Cortex of kidney (tissue), 1 donor: ENCODE measurements around the gene HNRNPAB.
"Not testable (repeated sequence)": the region's sequence is repeated elsewhere in the genome, so short reads cannot be mapped to it uniquely, and the experiment has no call there.

ENCODE experiments used
- DNase-seq: peaks from one replicate; lab custom pipeline; 2025; lab: John Stamatoyannopoulos, UW

Gene HNRNPAB

DNA sequence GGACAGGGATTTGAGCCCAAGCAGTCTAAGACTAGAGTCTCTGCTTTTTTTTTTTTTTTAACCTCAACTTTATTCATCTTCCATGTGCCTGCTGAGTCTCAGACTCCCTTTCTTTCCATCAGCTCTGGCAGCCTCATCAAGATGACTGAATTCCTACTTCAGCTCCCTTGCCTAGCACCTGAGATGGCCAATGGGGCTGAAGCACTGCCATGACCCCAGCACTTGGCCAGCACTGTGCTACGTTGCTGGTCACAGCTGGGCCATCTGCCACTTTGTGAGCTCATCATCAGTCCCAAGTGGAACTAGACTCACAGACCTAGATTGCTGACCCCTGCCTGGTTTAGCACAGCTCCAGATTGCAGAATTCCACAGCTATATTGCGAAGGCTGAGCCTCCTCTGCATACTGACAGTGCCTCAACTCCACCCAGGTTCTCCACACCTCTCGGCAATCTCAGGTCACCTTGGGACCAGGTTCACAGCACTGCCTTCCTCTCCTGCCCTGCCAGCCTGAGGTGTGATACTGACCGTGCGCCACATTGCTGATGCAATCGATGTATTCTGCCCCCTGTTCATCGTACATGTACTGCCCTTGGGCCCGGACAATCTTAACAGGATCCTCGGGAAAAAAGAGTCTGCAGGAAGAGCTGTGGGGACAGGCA lies 26.7 kb downstream of the HNRNPAB start:
- no peak for DNase-seq

DNA sequence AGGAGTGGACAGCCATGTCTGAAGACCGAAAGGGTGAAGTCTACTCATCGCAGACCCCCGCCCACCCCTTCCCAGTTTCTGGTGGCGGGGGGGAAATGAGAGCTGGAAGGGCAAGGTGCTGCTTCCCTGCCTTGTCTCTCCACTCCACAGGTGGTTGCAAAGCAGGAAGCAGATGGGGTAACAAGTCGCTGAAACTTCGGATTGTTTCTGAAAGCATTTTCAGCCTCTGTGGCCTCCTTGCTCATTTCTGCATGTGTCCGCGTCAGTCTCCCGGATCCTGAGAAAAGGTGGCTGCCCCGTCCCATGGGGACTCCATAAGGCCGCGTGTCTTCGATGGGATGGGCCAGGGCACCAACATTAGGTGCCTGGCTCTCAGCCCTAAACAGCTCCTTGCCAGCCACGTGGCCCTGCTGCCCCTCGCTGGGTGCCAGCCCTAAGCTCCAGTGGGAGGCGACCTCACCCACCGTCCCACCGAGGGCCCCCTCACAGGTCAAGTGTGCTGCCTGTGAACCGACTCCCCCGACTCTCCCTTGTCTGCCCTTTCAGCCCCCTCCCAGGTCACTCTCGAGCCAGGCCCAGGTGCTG lies 27.3 kb downstream of the HNRNPAB start:
- DNase-seq = no peak

DNA sequence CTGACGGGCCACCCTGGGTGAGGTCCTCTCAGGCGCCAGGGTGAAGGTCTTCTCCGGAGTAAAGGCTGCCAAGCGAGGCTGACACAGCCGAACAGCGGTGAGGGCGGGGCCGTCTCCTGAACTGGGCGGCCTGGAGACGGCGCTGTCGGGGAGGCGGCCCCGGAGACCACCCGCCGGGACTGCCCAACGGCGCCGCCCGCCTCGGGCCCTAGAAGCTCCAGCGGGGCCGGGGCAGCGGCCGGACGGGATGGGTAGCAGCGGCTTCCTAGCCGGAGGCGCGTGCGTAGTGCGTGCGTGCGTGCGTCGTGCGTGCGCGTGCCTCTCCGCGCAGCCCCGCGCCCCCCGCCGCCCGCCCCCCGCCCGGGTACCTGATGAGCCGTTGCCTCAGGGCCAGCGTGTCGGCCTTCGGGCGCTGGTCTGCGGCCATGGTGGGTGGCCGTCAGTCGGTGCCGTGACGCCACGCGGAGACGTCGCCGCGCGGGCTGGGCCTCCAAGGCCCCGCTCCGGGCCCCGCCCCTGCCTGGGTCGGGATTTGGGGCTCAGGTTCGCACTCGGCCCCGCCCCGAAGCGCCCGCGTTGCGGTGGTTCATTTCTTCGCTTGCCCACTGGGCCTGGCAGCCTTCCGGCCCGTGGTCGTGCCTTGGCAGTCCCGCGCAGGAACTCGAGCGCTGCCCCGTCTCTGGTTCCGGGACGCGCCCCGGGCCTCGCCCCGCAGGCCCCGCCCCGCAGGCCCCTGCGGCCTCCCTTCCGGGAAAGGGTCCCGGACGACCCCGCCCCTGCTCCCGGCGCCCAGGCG lies 28.0 kb downstream of the HNRNPAB start, which contains the start of gene PHYKPL:
Gene PHYKPL, minus strand, starts transcription at position 679 of the 796 bp plus-strand sequence. Its CDS starts 252 bp downstream, at position 427.
- no peak for DNase-seq

DNA sequence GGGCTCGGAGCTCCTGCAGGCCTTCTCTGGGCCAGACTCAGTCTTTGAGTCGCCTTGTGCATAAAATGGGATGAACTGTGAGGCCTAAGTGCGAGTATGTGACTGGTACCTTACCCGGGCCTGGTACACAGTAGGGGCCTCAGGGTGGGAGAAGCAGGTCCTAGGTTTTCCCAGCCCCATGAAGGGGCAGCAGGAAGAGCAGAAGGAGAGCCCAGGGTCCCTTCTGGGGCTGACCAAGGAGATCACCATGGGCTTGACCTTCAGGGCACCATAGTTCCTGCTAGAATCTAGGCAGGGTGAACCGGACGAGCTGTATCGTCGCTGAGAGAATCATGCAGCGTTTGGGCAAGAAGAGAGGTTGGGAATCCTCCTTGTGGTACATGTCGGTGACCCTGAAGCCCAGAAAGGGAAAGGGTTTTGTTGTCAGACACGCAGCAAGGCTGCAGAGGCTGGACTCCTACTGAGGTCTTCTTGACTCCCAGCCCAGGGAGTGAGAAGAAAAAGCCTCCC lies 28.6 kb downstream of the HNRNPAB start:
- DNase-seq = no peak

DNA sequence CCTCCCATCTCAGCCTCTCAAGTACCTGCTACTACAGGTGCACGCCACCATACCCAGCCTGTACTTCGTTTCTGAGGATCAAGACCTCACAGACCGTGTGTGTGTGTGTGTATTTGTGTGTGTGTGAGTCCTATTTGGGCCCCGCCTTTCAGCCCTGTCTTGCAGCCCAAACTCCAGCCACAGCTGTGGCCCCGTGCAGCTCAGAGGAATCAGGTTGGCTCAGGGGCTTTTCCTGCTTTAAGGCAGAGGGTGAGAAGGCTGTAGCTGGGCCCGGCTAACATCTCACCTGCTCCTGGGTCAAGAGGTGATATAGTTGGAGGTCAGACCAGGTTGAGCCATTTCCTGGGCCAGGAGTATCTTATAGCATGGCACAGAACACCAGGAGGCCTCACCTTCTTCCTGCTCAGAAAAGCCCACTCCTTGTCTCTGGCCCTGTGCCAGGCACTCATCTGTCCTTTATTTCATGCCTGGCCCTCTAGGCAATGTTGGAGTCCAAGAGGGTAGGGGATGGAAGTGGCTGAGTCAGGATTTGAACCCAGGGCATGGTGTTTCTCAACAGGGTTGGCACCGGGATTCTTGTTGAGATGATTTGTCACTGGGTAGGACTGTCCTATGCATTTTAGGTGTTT lies 29.9 kb downstream of the HNRNPAB start:
- no peak for DNase-seq

DNA sequence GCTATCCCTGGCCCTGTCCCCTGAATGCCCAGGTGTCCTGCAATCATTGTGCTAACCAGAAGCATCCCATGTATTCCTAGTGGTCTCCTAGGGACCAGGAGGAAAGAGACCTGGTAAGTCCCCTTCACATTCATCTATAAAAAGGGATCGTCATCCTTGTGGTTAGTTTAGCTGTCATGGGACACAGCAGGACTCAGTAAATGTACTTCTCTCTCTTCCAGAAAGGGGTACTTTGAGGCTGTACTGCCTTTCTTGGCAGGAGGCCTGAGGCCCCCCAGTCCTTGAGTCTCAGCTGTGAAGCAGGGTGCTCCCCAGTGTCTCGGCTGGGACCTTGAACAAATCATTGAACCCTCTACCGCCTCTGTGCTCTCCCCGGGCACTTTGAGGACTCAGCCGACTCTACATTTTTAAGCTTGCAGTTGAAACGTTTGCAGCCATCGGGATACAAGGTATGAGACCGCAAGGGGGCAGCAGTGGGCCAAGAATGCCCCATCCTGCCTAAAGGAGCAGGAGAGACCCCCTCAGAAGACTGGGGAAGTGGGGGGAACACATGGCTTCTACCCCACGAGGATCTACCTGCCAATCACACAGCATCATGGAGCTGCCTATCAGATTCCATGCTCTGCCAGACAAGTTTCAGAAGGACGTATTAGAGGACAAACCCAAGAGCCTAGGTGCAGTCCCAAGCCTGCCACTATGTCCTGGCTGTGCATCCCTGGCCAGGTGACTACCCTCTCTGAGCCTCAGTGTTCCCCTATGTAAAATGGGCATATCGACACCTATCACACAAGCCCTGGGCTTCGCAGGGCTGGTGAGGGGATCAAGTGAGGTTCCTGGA lies 30.6 kb downstream of the HNRNPAB start:
- DNase-seq = no peak

DNA sequence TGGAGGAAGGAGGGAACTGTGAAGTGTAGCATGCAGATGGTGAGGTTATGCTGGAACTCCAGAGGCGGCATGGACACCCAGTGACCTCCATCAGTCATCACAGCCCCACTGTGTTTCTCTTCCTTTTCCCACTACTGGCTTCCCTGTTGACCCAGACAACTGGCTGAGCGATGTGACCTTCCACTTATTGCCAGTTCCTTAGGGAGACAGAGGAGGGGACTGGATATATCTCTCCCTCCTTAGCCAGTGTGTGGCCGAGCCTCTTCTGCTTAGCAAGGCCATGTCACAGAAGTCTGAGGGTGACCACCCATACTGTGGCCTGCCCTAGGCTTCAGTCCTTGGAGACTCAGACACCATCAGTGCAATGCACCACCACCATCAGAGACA lies 31.2 kb downstream of the HNRNPAB start:
- no peak for DNase-seq

DNA sequence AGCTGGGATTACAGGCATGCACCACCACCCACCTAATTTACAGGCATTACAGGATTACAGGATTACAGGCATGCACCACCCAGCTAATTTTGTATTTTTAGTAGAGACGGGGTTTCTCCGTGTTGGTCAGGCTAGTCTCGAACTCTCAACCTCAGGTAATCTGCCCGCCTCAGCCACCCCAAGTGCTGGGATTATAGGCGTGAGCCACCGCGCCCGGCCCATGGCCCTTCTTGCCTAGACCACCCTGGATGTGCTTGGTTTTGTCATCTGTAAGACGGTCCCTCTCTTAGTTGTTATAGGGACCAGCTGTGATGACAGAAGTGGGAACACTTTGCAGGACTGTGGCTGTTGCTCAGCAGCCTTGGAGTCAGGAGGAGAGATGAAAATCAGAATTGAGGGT lies 31.8 kb downstream of the HNRNPAB start:
- DNase-seq = no peak

DNA sequence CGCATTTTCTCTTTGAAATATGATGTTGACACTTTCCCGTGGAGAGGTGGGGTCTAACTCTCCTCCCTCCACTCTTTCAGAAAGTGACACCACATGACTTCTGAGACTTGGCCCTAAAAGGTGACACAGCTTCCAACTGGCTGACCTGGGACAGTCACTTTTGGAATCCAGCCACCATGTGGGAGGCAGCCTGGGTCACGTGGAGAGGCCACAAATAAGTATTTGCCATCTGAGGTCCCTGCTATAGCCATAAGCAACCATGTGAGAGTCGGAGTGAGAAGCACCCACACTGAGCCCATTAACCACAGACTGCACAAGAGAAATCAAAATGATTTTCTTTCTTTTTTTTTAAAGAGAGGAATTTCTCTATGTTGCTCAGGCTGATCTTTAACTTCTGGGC lies 32.3 kb downstream of the HNRNPAB start:
- DNase-seq = no peak

DNA sequence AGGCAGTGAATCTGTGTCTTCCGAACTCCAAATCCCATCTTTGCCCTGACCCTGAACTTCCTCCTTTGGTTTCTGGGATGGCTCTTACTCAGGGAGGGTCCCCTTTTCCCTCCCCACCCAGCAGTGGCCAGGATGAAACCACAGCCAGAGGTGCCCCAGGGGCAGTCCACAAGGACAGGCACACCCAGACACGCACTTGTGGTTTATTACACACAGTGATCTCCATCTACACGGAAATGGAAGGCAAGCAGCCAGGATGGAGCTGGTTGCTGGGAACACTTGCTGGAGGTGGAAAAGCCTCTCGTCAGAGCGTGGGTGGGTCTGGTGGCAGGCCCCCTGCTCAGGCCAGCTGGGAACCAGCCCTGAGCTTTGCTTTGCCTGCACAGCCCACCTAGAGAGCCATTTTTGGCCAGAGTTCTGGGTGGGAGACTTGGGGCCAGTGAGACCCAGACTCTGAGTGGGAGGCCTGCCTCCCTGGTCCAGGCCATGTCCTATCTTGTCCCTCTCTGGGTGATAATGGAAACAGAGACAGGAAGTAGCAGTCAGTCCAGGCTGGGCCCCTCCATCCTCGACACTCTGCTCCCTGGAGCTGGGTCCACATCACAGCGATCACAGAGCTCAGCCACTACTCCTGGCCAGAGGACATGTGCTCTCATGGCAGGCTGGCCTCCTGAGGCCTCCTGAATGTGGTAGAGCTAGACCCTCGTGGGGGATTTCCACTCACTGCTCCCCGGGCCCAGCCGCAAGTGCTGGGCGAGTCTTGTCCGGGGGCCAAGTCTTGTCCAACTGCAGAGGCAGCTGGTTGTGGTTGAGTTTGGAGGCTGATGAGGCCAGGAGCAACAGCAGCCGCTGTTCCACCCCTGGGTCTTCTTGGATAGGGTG lies 33.3 kb downstream of the HNRNPAB start:
- DNase-seq = no peak

DNA sequence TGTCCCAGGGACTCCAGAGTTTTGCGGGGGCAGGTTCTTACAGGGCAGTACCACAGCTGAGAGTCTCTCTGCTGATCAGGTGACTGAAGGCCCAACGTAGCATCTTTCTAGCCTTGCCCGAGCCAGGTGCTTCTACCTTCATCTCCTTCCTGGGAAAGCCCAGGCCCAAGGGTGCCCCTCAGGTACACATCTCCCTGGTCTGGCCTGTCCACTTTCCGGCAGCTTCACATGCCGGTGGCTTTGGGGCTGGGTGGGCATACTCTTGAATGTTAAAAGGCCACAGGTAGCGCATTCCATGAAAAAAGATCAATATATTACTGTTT lies 33.9 kb downstream of the HNRNPAB start:
- DNase-seq = no peak

DNA sequence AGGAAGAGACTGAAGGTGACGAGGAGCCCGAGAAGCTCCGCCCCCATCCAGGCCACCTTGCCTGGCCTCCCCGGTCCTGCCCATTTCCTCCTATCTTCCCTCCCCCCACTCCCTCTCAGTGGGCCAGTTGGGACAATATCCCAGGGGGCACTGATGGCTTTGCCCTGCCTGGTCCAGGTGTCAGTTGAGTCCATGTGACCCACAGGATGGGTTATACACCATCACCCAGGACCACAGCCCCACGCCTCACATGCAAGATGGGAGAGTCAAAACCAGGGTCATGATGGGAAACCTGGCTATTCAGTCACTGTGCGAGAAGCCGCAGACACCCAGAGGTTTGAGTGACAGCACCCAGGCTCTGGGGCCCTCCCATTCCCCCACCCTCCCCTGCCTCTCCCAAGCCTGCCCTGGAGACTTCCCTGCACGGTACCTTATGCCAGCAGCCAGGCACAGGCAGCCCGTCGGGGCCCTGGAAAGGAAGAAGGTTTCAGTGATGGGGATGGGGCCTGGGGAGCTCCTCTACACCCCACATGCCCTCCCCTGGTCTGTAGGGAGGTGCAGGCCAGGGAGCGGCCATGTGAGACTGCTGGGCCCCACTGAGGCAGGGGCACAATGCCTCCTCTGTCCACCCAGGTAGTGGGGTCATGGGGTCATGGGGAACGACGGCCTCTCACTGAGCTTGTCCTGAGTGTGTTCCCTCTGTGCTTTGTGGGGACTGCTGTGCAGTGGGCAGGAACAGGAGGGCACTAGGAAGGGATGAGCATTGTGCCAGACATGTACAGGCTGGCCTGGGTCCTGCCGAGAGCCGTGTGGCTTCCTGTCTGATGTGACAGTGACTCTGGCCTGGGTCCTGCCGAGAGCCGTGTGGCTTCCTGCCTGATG lies 34.6 kb downstream of the HNRNPAB start:
- no peak for DNase-seq

DNA sequence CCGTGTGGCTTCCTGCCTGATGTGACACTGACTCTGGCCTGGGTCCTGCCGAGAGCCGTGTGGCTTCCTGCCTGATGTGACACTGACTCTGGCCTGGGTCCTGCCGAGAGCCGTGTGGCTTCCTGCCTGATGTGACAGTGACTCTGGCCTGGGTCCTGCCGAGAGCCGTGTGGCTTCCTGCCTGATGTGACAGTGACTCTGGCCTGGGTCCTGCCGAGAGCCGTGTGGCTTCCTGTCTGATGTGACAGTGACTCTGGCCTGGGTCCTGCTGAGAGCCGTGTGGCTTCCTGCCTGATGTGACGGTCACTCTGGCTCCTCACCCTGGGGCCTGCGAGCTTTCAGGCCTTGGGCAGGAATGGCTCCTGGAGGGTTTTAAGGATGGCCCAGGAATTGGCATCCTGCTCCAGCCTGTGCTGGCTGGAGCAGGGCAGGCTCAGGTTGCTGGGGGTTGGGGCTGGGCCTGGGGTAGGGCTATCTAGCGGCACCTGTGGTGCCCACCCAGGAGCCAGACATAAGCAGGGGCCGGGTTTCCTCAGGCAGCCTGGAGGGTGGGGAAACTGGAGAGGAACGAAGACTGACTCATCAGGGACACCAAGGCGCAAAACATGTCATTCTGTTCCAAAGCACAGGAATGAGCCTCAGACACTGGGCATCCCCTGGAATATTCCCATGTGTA lies 35.4 kb downstream of the HNRNPAB start:
- DNase-seq = not testable (repeated sequence)

DNA sequence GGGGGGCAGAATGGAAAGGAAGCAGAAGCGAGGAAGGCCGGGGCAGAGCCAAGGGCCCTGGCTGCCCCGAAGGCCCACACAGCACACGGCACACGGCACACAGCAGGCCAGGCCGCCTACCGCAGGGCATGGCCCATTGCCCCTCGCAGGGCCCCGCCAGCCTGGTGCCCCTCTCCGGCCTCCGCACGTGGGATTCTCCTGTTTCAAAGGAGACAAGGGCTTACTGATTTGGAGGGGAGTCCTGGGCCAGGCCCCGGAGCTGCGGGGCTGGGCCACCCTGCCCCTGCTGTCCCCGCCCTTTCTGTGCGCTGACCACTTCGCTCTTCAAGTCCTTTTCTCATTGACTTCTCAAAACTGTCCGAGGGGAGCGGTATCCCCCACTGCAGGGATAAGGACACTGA lies 36.0 kb downstream of the HNRNPAB start:
- DNase-seq = no peak

DNA sequence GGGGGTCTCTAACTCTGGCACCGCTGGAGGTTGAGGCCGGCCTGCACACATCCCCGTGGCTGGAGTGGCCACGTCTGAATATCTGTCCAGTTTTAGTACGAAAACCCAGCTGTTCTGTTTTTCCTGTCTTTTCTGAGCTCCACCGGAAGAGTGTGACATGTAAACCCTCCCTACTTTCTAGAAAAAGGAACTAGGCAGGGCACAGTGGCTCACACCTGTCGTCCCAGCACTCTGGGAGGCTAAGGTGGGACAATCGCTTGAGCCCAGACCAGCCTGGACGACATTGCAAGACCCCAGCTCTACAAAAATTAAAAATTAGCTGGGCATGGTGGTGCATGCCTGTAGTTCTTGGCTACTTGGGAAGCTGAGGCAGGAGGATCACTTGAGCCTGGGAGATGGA lies 36.4 kb downstream of the HNRNPAB start:
- DNase-seq = no peak

DNA sequence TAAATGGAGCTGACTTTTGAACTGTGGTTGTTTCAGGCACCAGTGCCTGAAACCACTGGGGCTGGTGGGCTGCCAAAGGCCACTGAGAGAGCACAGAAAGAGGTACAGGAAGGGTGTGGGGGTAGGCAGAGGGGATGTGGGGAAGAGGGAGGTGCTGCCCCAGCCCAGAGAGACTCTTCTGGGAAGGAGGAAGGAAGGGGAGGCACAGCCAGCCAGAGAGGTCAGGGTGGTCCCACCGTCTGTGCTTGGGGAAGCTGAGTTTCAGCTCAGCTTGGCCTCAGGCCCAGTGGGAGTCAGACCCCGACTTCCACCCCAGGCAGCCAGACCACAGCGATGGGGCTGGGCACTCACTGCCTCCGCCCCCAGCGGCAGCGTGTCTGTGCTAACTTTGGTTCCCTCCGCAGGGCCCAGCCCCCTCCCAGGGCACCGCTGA lies 36.9 kb downstream of the HNRNPAB start:
- DNase-seq = no peak

DNA sequence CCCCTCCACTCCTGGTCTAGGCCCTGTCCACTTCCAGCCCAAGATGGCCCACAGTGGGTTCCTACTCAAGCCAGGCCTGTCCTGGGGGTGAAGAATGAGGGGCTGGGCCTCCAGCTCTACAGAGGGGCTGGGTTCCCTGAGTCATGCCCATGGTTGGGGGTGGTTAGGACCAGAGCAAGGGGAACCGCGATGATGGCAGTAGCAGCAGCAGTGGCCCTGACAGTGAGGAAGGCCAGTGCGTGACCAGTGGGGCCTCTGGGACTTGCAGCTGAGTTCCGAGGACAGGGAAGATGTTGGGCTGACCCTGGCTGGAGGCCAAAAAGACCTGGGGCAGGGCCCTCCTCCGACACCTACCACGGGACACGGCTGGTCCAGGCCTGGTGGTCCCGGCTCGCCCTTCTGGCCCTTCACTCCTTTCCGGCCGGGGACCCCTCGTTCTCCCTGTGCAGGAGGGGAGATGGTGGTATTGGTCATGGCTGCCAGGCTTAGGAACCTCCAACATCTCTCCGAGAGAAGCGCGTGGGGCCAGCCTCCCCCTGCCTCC lies 37.4 kb downstream of the HNRNPAB start:
- DNase-seq = no peak

DNA sequence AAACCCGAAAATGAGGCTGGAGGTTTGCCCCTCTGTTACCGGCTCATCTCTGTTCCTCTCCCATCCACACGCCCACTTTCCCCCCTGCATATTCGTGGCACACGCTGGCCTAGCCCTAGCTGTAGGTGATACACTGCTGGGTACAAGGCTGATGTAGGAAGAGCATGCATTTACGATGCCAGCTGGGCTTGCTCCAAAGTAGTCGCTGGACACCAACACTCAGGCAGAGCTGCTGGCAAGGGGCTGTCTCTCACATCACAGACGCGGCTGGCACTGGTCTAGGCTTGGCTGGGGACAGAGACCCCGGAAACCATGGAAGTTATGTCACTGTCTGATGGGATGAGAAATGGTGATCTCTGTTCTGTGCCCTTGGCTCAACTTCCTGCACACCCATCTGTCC lies 38.1 kb downstream of the HNRNPAB start:
- no peak for DNase-seq

DNA sequence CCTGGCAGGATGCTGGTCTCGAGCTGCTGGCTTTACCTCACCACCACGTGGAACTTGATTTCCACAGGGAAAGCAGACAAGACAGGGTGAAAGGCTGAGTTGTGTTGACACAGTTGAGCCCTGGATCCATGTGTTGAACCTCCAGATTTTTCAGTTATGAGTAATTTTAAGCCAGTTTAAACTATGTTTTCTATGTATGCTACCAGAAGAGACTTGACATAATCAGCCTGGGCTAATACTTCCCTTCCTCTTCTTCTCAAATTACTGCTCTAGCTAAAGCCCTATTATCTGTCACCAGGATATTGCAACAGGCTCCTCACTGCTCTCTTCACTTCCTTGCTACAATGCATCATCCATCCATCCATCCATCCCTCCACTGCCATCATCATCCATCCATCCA lies 40.2 kb downstream of the HNRNPAB start:
- no peak for DNase-seq
